K562 (cell line): ENCODE data around the gene SPATA2L. TPM values are rescaled to one million over a fixed set of nuclear protein-coding genes. Genes with fewer than 3 reads are reported as not detected.

ENCODE experiments used
- ATAC-seq: fragments of 200-7000 bp; cut with Tn5 transposase; 3 replicates; pipeline ENCODE4 v1.9.1; 2020; ENCODE audit warnings: moderate library complexity
- BruUV-seq: library from RNA; stranded (reverse); fragments of 400-500 nt; replicated peaks from 2 replicates; lab custom pipeline; 2021; lab: Mats Ljungman, UMichigan
- CTCF ChIA-PET: fragments of 300-600 bp; formaldehyde crosslinking; extraction: SDS; loops from one replicate; lab custom pipeline; 2021; ENCODE audit warnings: low intra/inter-chr PET ratio; lab: Yijun Ruan, JAX
- POLR2A ChIA-PET: fragments of 300-600, 350-650 bp; sonication (Branson Sonifier 250); formaldehyde crosslinking; extraction: SDS; loops from one replicate; lab custom pipeline; 2021; ENCODE audit warnings: antibody characterized with exemption, inconsistent platforms; lab: Yijun Ruan, JAX
- DNase-seq, 4 experiments: peaks; one replicate each; pipeline versions ENCODE4 v3.0.0 to v3.0.0-alpha.2; 2011 to 2018; ENCODE audit warnings: low spot score in 3 of 4, mixed read lengths in 3 of 4; ENCODE audit errors: extremely low read depth in 1 of 4
- FAIRE-seq: peaks from 2 replicates; lab custom pipeline; 2011; peaks lifted over from hg19 to GRCh38; lab: Jason Lieb, UNC
- H2AFZ ChIP-seq: 2 replicates; pipeline ENCODE4 v1.6.0; 2011; ENCODE audit warnings: low read depth, low read length, control low read depth, inconsistent platforms
- H3K27ac ChIP-seq: fragments of 200-600 bp; 3 replicates; pipeline ENCODE4 v1.8.0; 2011; ENCODE audit warnings: low read depth, mild to moderate bottlenecking, control low read depth, inconsistent platforms, low read length, moderate library complexity, mixed read lengths; ENCODE audit errors: extremely low read depth
- H3K27me3 ChIP-seq, 2 experiments: fragments of 300-600 bp in 1 of 2; 2 replicates in 1 of 2; 3 replicates in 1 of 2; pipeline versions ENCODE4 v1.6.0 to v1.8.0; 2011; ENCODE audit warnings: inconsistent platforms in 2 of 2, low read length in 2 of 2, mild to moderate bottlenecking in 1 of 2, mixed read lengths in 1 of 2, moderate library complexity in 1 of 2; ENCODE audit not compliant: control insufficient read depth in 2 of 2, insufficient read depth in 2 of 2
- H3K36me3 ChIP-seq: fragments of 300-600 bp; 3 replicates; pipeline ENCODE4 v1.8.0; 2011; ENCODE audit warnings: mild to moderate bottlenecking, low read length, inconsistent platforms; ENCODE audit not compliant: control insufficient read depth, insufficient read depth
- H3K4me1 ChIP-seq, 2 experiments: fragments of 200-600 bp in 1 of 2; replicated peaks in 1 of 2; 2 replicates in 1 of 2; 3 replicates in 1 of 2; pipeline versions ENCODE4 v1.5.1 to v1.8.0; 2011; ENCODE audit warnings: inconsistent platforms in 2 of 2, low read length in 2 of 2, mild to moderate bottlenecking in 1 of 2, mixed read lengths in 1 of 2, moderate library complexity in 1 of 2; ENCODE audit not compliant: control insufficient read depth in 2 of 2, insufficient read depth in 2 of 2
- H3K4me2 ChIP-seq: 2 replicates; pipeline ENCODE4 v1.6.1; 2011; ENCODE audit warnings: low read length, control low read depth, inconsistent platforms, mixed read lengths; ENCODE audit not compliant: insufficient read depth
- H3K4me3 ChIP-seq: fragments of 200-600 bp; sonication (generic), shearing (Covaris generic); 2 replicates; pipeline ENCODE4 v1.5.1; 2016; ENCODE audit warnings: control low read depth, inconsistent platforms
- H3K79me2 ChIP-seq: fragments of 200-600 bp; 3 replicates; pipeline ENCODE4 v1.8.0; 2011; ENCODE audit warnings: low read length, inconsistent platforms; ENCODE audit not compliant: control insufficient read depth, insufficient read depth
- H3K9ac ChIP-seq, 2 experiments: 2 replicates each; pipeline versions ENCODE4 v1.6.0 to v1.6.1; 2011; ENCODE audit warnings: low read depth in 2 of 2, low read length in 2 of 2, control low read depth in 1 of 2, inconsistent platforms in 1 of 2, mild to moderate bottlenecking in 1 of 2, mixed read lengths in 1 of 2; ENCODE audit not compliant: insufficient read depth in 1 of 2
- H3K9me1 ChIP-seq: one replicate; pipeline ENCODE4 v1.6.0; 2011; ENCODE audit warnings: inconsistent platforms, mild to moderate bottlenecking, low read length, moderate library complexity; ENCODE audit not compliant: control insufficient read depth, insufficient read depth
- H3K9me3 ChIP-seq: replicated peaks from 2 replicates; pipeline ENCODE4 v1.5.1; 2011; ENCODE audit warnings: low read depth, low read length, inconsistent platforms; ENCODE audit not compliant: control insufficient read depth, insufficient read depth
- H4K20me1 ChIP-seq: replicated peaks from 2 replicates; pipeline ENCODE4 v1.6.1; 2011; ENCODE audit warnings: low read length, inconsistent platforms, mixed read lengths; ENCODE audit not compliant: control insufficient read depth, insufficient read depth
- ETV1 ChIP-seq: fragments of 450-650 bp; conservative IDR thresholded peaks from 2 replicates; pipeline ENCODE4 v1.6.1; 2016; ENCODE audit warnings: missing genetic modification characterization, control low read depth, low read depth, missing compliant biosample characterization
- EWSR1 ChIP-seq: fragments of 450-650 bp; IDR thresholded peaks from 2 replicates; pipeline ENCODE4 v1.6.1; 2018; ENCODE audit warnings: borderline replicate concordance, mild to moderate bottlenecking, low read depth, moderate library complexity; ENCODE audit not compliant: partially characterized antibody
- KLF13 ChIP-seq: fragments of 450-650 bp; IDR thresholded peaks from 2 replicates; pipeline ENCODE4 v1.6.1; 2016; ENCODE audit warnings: missing genetic modification characterization, low read depth, mild to moderate bottlenecking, missing compliant biosample characterization, moderate library complexity, borderline replicate concordance
- MITF ChIP-seq: IDR thresholded peaks from 2 replicates; pipeline ENCODE4 v1.6.1; 2014; ENCODE audit warnings: antibody characterized with exemption
- NRF1 ChIP-seq, 2 experiments: fragments of 450-650 bp; IDR thresholded peaks in 1 of 2; conservative IDR thresholded peaks in 1 of 2; 2 replicates each; pipeline ENCODE4 v1.6.1; 2014; ENCODE audit warnings: mild to moderate bottlenecking in 2 of 2
- STAG1 ChIP-seq: sonication (generic); formaldehyde crosslinking; IDR thresholded peaks from 2 replicates; pipeline ENCODE4 v1.5.0; 2020; ENCODE audit warnings: missing genetic modification reagents, borderline replicate concordance
- WGBS: fragments of 100-300 bp; shearing (Covaris generic); methylation state at CpG from one replicate; pipeline ENCODE4 v1.1.6; 2016; ENCODE audit warnings: low coverage, mixed read lengths; ENCODE audit not compliant: insufficient coverage; ENCODE audit errors: missing lambda C conversion rate; 5-methylcytosine and 5-hydroxymethylcytosine counted together
- in situ Hi-C: fragments of 300-500 bp; cut with MboI; formaldehyde crosslinking; loops from 4 replicates; pipeline ENCODE4 v1.15.0; 2018; ENCODE audit warnings: inconsistent platforms, mixed read lengths
- intact Hi-C: fragments of 100-400 bp; cut with micrococcal nuclease; formaldehyde crosslinking; loops from 2 replicates; pipeline ENCODE4 v1.14.2; 2022
- polyA plus RNA-seq, 8 experiments: library from polyadenylated mRNA; depleted of rRNA in 4 of 8; stranded (reverse) in 5 of 8; unstranded in 3 of 8; fragments of >200 nt; fragmentation: Nextera tagmentation in 2 of 8; fragmentation: Illumina TruSeq in 1 of 8; extraction: Ambion mirVana in 2 of 8; extraction: Trizol in 1 of 8; gene quantifications; 2 replicates each; pipeline versions ENCODE4 v1.2.1 to v1.2.3, GENCODE V29; 2011 to 2014; ENCODE audit warnings: inconsistent platforms in 1 of 8, missing spikeins in 1 of 8
- total RNA-seq, 7 experiments: library from RNA; depleted of rRNA in 6 of 7; stranded (reverse); fragments of >200 nt in 6 of 7; fragmentation: Illumina TruSeq in 2 of 7; extraction: Trizol in 2 of 7; gene quantifications; 2 replicates each; pipeline versions ENCODE4 v1.2.1 to v1.2.3, GENCODE V29; 2011 to 2021; ENCODE audit warnings: low replicate concordance in 1 of 7

SPATA2L gene
- total and polyA plus RNA-seq, 9 of the 15 experiments (the other 6 are each of a cell fraction or from before 2014, with no cell fraction given): 0.13 to 19.2 (median 4.8) TPM; not detected in 1

GRCh38 chr16:89708481-89708931, 7.0 kb upstream of the SPATA2L start (continued):
- TF ChIP-seq KLF13 (tag) (no peak), NRF1 (conservative IDR thresholded peaks at IDR 0.05 in 1 of 2, IDR thresholded peaks at IDR 0.05 in 1 of 2) (no peak), MITF (no peak), STAG1 (CRISPR knock-in tag) (no peak)

- FAIRE-seq: no peak
- H3K9ac ChIP-seq: peak overlapping the region in 1 of 2 experiments; percentile 85; a peak in 2 of 4 replicates
These were observed 6.2 kb upstream of the SPATA2L start for GRCh38 chr16:89707695-89708094.

More at GRCh38 chr16:89707695-89708094, 6.2 kb upstream of the SPATA2L start:
- Histone ChIP-seq H3K4me1 (peaks cover 18 to 74% of the 10 kb centered on the region in 2 experiments; a peak in 4 of 5 replicates), H3K4me2 (no peak overlapping the region), H4K20me1 (no peaks in the 10 kb centered on the region), H3K36me3 (peaks cover 3% of the 10 kb centered on the region; the same call in 1 of the 3 replicates), H3K79me2 (peaks cover 11% of the 10 kb centered on the region), H3K4me3 (no peak overlapping the region), H3K27ac (no peak overlapping the region), H3K27me3 (no peaks in the 10 kb centered on the region), H3K9me3 (no peaks in the 10 kb centered on the region), H2AFZ (no peak overlapping the region), H3K9me1 (no peaks in the 10 kb centered on the region)
- ATAC-seq: no peak
- TF ChIP-seq ETV1 (no peak), EWSR1 (no peak)
- in situ Hi-C loops (no loop called here), intact Hi-C loops (loop anchor here (5.0 kb wide), 1 partner anchor 45 kb away; no protein-coding TSS in a partner anchor)
- WGBS: 68% methylated on average over 9 of the region's 9 CpGs
- no peak for DNase-seq
- ChIA-PET CTCF (no interaction called here), POLR2A (interaction anchor here (1.0 to 4.5 kb wide), 3 partner anchors 10 to 153 kb away, joined by 4 to 45 read pairs (median 7); partner anchors contain the start of genes CDK10 and VPS9D1)
- no TSS peak for BruUV-seq
